ENCODE data around the gene BIN1.

Gene BIN1

GRCh38 chr2:127027715-127028114 lies 79.2 kb downstream of the BIN1 start:
- peak; percentile 26 for TF ChIP-seq CTCF (conservative IDR thresholded peaks at IDR 0.05; ENCODE audit: low read depth, low read length)

GRCh38 chr2:127025359-127026166 lies 81.4 kb downstream of the BIN1 start:
- H3K4me3 ChIP-seq (ENCODE audit: low read depth, low read length) = peak overlapping the region; percentile 75
- peak; percentile 97 for DNase-seq (ENCODE audit: low read depth)
- peak; percentile 54 for TF ChIP-seq CTCF (conservative IDR thresholded peaks at IDR 0.05; ENCODE audit: low read depth, low read length)

More at GRCh38 chr2:127027715-127028114, 79.2 kb downstream of the BIN1 start:
- no peak for DNase-seq (ENCODE audit: low read depth)
- H3K4me3 ChIP-seq (ENCODE audit: low read depth, low read length) = no peak overlapping the region

- H3K4me3 ChIP-seq (ENCODE audit: low read depth, low read length) = peak overlapping the region; percentile 75
- DNase-seq (ENCODE audit: low read depth) = peak; percentile 64
- TF ChIP-seq CTCF (conservative IDR thresholded peaks at IDR 0.05; ENCODE audit: low read depth, low read length) = peak; percentile 60
Observed at GRCh38 chr2:127024769-127025358, 82.1 kb downstream of the BIN1 start.

GRCh38 chr2:127023504-127023903 lies 83.5 kb downstream of the BIN1 start:
- no peak overlapping the region for H3K4me3 ChIP-seq (ENCODE audit: low read depth, low read length)
- no peak for DNase-seq (ENCODE audit: low read depth)
- TF ChIP-seq CTCF (conservative IDR thresholded peaks at IDR 0.05; ENCODE audit: low read depth, low read length) = no peak

- H3K4me3 ChIP-seq (ENCODE audit: low read depth, low read length) = no peak overlapping the region
- no peak for TF ChIP-seq CTCF (conservative IDR thresholded peaks at IDR 0.05; ENCODE audit: low read depth, low read length)
- DNase-seq (ENCODE audit: low read depth) = no peak
Observed at GRCh38 chr2:127022817-127023216, 84.1 kb downstream of the BIN1 start.

GRCh38 chr2:127020536-127020935 lies 86.4 kb downstream of the BIN1 start:
- no peak for DNase-seq (ENCODE audit: low read depth)
- H3K4me3 ChIP-seq (ENCODE audit: low read depth, low read length) = no peak overlapping the region
- TF ChIP-seq CTCF (conservative IDR thresholded peaks at IDR 0.05; ENCODE audit: low read depth, low read length) = no peak
